ENCODE data around the gene CNN2. TPM values are rescaled to one million over a fixed set of nuclear protein-coding genes. Genes with fewer than 3 reads are reported as not detected.
"Not testable (repeated sequence)": the region's sequence is repeated elsewhere in the genome, so short reads cannot be mapped to it uniquely, and the experiment has no call there.

CNN2 gene
- total RNA-seq, 1 experiment from 2014 or later, result 196 TPM

DNA sequence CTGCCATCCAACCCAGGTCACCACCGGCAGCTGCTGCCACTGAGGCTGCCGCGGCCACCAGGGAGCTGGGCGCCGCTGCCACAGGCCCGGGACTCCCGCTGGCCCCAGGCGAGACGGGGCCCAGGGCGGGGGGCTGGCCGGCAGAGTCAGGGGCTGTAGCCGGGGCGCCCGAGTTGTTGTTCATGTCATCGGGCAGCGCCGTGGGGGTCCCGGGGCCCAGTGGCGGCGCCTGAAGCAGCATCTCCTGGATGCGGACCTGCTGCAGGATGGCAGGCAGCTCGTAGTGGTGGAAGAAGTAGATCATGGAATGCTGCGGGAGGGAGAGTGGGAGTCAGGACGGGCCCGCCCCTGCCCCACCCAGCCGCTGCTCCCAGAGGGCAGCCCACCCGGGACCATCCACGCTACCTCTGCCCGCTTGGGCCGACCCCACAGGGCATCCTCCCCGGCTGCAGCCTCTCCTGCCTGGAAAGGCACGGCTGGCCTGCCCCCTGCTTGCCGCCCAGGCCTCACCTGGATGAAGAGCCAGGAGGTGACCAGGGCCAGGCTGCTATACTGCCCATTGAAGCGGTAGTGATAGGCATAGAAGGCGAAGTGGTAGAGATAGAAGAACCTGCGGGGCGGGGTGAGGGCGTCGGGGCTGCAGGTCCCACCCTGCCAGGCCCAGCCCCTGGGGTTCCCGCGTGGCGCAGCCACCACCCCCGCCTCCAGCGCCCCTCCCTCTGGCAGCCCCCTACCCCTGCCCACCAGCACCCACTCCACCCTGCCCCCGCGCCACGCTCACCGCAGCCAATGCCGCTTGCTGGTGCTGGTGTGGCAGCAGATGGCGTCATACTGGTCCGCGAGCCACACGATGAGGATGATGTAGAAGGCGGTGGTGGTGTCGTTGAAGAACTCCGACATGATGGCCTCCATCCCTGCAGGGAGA is 15.6 kb upstream of the CNN2 start:
- no peak for DNase-seq (ENCODE audit: low read depth)

DNA sequence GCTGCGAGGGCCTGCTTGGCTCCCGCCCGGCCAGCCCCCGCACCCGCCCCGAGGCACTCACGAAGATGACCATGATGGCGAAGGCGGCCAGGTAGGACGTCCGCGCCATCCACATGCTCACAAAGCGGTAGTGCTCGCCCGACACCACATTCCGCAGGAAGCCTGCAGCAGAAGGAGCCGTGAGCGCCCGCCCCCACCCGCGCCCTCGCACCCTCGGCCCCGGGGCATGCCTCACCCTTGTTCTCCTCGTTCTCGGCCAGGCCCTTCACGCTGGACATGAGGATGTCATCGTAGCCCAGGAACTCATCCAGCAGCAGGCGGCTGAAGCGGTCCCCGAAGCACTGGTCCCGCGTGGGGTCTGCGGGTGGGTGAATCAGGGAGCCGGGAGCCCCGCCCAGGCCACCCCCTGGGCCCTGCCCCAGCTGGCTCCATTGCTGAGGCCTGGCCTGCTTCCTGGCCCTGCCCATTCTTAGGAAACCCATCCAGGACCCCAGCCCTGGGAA is 14.5 kb upstream of the CNN2 start:
- DNase-seq (ENCODE audit: low read depth), result no peak

DNA sequence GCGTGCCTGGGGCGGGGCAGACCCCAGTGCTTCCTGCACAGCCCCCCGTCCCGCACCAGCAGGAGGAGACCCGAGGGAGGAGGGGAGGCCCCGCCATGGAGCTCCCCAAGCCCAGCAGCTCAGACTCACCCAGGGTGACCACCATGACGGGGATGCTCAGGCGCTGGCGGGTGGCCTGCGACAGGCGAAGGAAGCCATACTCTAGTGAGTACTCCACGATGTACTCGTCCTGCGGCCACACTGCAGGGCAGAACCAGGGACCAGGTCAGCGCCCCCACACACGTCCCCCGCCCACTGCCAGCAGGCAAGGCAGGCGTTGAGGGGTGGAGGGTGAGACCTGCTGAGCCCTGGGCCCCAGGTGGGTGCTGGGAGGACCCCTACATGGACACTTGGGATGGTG is 14.1 kb upstream of the CNN2 start:
- DNase-seq (ENCODE audit: low read depth), result no peak

DNA sequence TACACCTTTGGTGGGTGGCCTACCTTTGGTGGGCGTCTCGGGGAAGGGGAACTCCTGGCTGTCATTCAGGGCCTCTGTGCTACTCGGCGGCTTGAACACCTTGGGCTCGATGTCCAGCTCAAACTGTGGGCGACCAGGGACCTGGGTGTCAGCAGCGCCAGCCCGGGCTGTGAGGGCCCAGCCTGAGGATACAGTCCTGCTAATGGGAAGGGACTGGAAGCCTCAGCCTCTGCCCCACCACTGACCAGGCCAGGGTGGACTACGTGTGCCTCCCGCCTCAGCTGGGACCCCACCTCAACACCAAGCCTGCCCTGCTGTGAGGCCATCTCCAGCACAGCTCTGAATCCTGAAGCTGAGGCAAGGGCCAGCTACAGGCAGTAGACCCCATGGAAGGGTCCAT is 13.2 kb upstream of the CNN2 start:
- DNase-seq (ENCODE audit: low read depth), result no peak

DNA sequence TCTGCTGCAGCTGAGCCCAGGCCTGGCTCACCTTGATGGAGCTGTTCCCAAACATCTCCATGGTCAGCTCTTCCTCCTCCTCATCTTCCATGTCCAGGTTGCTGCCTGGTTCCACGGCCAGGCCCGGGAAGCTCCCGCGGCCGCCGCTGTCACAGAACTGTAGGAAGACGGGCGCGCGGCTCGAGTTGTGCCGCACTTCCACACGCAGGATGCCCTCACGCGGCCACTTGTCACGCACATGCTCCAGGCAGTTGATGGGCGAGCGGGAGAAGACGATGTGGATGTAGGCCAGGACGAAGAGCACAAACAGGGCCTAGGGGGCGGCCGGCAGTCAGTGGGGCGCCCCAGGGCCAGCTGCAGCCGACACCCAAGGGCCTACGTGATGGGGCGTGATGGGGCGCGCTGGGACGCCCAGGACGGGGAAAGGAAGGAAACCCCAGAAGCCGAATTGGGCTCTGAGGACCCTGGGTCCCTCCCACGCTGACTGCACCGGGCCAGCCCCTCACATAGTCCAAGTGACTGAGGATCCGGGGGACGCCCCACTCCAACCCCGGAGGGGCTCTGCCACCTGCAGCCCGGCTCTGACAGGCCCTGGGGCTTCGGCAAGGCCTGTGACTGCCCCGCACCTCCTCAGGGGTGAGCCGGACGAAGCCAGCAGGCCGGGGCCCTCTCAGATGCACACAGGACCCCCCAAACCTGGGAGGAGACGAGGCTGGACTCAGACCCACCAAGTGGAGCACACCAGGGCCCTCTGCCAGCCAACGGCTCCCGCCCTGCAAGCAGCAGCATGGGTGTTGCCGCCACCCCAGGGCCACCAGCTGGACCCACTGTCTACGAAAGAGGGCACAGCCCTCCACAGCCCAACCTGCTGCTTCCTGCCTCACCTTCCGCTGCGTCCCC is 12.0 kb upstream of the CNN2 start:
- DNase-seq (ENCODE audit: low read depth), result no peak

DNA sequence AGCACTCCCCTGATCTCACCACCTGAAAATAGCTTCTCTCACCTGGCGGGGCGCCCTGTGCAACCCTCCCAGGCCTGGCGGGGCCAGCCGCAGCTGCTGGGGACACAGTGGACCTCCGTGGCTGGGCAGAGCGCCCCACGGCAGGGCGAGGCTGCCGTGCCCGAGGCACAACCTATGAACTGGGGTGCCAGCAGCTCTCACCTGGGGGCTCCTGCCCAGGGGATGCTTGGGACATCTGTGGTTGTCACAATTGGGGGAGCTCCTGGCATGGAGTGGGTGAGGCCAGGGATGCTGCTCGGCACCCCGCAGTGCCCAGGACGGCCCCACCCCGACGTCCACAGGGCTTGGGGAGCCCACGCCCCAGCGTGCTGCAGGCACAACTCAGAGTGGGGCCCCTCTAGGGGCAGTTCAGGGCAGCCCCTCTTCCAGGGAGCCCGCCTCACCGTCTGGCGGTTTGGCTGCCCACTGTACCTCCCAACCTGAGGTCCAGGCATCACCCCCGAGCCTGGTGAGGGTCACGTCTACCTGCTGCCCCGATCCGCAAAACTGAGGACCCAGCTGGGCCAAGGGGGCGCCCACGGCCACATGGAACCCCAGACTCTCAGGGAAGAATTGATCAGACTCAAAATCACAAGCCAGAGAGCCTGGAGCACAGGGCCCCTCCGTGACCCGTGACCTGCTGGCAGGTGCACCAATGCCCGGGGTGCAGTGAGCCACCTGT is 11.2 kb upstream of the CNN2 start:
- no peak for DNase-seq (ENCODE audit: low read depth)

DNA sequence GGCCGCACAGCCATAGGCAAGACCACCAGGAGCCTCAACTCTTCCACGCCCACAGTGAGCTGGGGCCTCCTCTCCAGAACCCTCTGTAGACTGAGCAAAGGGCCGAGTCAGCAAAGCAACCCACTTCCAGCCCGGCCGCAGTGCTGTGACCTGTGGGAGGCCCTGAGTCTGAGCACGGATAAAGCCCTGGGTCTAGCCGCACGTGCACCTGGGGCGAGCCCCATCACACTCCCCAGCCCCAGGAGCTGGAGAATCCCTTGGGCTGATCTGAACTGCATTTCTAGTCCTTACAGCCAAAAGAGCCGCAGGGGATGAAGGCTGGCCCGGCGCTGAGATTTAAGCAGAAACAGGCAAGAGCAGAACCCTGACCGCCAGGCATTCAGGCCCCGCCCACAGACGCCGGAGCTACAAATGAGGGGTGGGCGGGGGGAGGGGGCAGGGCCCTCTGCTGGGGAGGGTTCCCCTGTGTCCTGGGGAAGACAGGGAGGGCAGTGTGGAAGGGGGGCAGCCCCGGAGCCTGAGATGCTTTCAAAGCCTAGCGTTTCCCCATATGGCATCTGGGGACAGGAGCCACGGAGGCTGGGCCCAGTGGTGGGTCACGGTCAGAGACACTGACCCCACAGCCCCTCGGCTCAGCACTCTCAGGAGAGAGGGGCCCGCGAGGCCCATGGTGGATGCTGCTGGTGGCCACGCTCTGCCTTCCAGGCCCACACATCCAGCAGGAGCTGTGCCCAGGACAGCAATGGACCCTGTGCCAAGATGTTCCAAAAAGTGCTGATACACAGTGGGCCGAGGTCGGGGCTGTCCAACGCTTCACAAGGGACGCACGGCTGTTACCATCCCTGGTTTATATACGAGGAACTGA is 10.4 kb upstream of the CNN2 start:
- DNase-seq (ENCODE audit: low read depth), result no peak

DNA sequence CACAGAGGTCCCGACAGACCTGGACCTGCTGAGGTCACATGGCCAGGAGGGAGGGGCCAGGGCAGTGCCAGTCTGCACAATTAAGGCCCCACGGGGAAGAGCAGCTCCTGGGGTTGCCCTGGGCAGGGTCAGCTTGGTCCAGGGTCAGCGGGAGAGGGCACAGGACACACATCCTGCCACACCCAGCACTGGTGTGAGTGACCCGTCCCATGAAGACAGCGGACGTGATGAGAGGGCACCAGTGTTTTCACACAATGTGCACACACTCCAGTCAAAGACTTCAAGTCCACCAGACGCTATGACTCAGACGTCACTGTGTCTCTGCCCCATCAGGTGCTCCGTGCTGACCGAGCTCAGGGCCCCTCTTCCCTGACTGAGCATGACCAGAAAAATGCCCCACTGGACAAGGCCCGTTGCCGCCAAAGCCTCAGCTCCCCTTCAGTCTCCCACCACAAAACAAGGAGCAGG is 9.7 kb upstream of the CNN2 start:
- no peak for DNase-seq (ENCODE audit: low read depth)

DNA sequence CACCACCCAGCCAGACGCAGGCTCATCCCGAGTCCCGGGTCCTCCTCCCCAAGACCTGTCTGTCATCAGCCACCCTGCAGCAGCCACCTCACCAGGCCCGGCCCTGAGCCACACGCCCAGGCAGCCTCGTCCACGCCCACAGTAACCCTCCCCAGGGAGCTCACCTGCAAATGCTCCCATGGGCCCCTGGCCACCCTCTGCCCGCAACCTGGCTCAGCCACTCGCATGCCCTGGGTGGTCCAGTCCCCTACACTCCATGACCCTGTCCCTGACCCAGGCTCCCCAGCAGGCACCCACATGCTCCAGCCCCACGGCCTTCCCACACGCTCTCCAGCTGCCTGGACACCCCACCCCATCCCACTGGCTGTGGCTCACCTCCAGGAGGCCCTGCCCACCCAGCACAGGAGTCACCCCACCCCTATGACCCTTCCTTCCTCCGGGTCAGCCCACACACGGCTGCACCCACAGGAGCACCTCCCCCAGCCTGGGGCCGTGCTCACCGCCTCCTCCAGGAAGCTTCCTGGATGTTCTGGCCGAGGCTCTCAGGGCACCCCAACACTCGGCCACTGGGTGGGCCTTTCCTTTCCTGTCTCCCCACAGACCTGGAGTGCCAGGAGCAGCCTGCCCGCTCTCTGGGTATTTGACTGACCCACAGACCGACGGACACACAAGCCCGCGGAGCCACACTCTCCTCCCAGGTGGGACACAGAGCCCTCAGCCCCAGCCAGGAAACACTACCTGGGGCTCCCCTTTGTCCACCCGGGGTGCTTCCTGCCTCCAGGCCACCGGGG is 9.1 kb upstream of the CNN2 start:
- no peak for DNase-seq (ENCODE audit: low read depth)

DNA sequence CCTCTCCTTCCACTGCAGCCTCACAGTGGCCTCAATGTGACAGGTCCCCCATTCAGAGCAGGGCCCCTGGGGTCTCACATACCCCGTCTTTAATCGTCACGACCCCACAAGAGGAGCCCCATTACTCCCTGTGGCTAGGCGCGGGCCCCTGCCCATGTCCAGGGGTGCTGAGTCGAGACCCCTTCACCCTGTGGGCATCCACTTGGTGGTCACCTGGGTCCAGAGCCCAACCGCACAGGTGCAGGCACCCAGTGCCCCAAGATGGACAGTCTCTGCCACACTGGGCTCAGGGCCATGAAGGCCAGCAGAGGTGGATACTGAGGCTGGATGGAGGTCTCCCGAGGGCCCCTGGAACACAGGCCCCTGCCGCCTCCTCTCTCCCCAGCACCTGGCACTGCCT is 8.5 kb upstream of the CNN2 start:
- DNase-seq (ENCODE audit: low read depth), result no peak

DNA sequence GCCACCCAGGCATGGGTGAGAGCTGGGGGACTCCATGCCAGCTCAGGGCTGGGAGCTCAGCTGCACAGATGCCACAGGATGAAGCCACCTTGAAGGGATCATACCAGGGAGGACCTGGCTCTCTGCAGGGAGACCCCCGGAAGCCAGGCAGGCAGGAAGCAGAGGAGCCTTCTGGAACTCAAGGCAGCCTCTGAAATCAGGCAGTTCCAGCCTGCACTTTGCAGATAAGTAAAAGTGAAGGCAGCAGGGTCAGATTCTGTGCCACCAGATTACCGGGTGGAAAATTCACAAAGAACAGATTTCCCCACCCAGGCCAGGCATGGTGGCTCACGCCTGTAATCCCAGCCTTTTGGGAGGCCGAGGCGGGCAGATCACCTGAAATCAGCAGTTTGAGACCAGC is 8.0 kb upstream of the CNN2 start:
- no peak for DNase-seq (ENCODE audit: low read depth)

DNA sequence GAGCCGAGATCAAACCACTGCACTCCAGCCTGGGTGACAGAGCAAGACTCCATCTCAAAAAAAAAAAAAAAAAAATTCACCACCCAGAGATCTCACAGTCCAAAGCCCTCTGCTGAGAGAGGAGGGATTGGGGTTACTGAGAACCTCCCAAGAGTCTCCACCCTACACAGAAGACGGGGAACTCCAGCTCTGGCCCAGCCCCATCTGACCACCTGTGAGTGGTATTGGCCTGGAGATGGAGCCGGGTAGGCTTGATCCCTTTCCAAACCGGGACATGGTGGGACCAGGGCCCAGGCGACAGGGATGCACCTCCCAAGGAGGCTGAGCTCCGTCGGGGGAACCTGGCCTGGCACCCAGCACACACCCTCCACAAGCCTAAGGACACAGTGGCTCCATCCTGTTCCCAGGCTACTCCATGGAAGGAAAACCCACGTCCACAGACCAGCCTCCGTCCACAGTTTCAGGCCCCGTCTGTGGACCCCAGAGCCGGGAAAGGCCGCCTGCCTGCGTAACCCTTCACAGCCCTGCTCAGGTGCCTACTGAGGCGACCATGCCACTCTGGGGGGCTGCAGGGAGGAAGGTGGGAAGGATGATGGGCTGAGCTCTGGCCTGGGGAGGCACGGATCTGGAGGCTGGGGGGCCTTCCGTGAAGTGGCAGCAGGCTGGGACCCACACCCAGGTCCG is 7.3 kb upstream of the CNN2 start:
- no peak for DNase-seq (ENCODE audit: low read depth)

DNA sequence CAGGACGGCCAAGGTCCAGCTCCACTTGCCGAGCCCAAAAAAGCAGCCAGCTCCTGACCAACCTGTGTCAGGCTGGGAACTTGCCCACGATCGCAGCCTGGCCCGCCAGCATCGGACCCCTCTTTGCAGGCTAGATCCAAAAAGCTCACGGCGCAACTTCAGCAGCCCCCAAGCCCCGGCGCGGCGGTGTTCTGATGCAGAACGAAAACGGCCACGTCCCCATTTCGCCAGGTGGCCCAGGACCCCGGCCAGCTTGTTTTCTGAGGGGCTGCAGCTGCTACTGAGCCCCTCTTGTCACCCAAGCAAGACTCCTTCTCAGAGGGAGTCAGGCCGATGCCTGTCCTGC is 6.8 kb upstream of the CNN2 start:
- no peak for DNase-seq (ENCODE audit: low read depth)

DNA sequence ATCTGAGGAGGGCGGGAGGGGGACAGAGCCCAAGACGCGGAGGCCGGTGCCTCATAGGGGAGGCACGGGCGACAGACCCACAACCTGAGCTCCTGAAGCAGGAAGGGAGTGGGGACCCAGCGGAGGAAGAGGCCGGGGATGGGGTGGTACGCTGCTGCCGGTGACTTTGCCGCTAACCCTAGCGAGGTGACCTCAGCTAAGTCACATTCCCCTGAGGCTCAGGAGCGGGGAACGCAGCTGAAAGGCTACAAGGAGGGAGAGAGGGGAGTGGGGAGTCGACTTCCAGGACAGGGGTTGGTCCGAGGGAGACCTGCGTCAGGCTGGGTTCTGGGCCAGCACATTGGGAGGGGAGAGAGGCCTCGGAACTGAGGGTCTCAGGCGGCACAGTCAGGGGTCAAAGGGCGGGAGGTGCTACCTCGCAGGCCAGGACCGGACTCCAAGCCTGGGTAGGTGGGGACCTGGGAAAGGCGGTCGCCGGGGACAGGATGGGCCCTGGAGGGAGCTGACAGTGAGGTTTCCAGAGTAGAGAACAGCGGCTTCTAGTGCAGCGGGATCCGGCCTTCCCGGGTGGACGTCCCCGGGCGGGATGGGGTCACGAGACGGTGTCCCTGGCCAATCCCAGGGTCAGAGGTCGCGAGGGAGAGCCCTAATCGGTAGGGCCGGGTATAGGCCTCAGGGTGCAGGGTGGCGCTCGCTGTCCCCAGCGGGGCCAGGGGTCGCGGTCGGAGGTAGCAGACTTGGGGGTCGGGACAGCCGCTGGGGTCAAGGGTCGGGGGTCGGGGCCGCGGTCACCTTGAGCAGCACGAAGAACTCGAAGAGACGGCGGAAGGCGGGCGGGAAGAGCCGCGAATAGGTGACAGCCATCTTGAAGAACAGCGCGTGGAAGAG is 6.2 kb upstream of the CNN2 start:
- DNase-seq (ENCODE audit: low read depth), result no peak

DNA sequence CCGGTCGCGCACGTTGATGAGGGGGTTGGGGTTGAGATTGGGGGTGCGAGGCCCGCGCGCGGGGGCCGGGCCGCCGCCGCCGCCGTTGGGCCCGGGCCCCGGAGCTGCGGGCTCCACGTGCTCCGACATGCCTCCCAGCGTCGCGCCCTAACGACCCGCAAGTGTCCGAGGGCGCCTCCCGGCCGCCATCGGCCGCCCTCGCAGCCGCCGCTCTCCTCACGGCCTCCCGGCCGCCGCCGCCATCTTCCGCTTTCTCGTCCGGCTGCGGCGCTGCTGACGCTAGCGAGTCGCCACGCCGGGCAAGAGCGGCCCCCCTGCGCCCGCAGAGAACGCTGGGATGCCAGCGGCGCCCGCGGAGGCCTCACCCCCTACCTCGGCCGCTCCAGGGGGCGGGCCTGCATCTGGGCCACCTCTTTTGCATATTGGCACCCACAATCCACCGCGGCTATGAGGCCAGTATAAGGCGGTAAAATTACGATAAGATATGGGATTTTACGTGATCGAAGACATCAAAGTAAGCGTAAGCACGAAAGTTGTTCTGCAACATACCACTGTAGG is 5.5 kb upstream of the CNN2 start, which contains the start of gene TMEM259:
TSS of gene TMEM259 (minus strand) at position 256 of the 558 bp plus-strand sequence. CDS start at position 129, 127 bp downstream.
- peak; percentile 95 for DNase-seq (ENCODE audit: low read depth)

DNA sequence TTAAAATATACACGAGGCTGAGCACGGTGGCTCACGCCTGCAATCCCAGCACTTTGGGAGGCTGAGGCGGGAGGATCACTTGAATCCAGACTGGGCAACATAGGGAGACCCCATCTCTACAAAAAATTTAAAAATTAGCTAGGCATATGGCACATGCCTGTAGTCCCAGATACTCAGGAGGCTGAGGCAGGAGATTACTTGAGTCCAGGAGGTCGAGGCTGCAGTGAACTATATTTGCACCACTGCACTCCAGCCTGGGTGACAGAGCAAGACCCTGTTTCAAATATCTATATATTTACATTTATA is 2.6 kb upstream of the CNN2 start:
- DNase-seq (ENCODE audit: low read depth), result not testable (repeated sequence)

DNA sequence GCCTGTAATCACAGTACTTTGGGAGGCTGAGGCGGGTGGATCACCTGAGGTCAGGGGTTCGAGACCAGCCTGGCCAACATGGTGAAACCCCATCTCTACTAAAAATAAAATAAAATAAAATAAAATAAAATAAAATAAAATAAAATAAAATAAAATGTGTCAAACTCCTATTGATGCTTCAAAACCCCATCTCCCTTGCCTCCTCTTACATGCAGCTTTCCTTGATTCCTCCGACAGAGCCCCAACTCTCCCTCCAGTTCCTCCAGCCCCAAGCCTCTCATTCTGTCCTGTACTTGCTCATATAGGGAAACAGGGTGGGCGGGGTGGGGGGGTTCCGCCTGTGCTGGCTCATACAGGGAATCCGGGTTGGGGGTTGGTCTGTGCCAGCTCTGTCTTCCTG is 1.3 kb upstream of the CNN2 start:
- DNase-seq (ENCODE audit: low read depth), result not testable (repeated sequence)

Data from HT1080 (cell line).